ENCODE data around the gene MGAT1. TPM values are rescaled to one million over a fixed set of nuclear protein-coding genes. Genes with fewer than 3 reads are reported as not detected.

The MGAT1 gene
- total RNA-seq, 1 experiment from 2014 or later: 72.7 TPM

DNA sequence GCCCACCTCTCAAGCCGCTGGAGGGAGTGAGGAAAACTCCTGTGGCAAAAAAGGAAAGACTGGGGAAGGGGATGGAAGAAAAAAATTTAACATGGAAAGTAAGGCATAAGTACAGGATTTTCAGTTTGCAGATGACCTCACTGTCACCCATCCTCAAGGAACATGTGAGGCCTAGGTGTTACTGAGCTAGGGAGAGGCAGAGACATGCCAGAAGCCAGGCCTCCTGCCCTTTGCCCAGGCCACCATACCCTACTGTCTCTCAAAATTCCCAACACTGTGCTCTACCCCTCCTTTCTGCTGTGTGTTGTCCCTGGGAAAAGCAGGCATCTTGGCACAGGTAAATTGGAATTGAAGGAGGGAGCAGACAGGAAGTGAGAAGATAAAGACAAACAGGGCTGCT lies 4.4 kb upstream of the MGAT1 start:
- no peak overlapping the region for H2AFZ ChIP-seq (ENCODE audit: low read length)
- no CpG with 5 or more reads among the region's 1 CpG for WGBS (ENCODE audit: extremely low coverage, insufficient read length, low lambda C conversion rate)
- Mint-ChIP-seq H3K4me3 (peak overlapping the region; percentile 29 to 60; a peak in 3 of 5 replicates), H3K36me3 (ENCODE audit: insufficient read depth in 1 of 3, low read depth in 3 of 3) (peaks cover 2 to 34% (median 19%) of the 10 kb centered on the region in 3 experiments; a peak in 6 of 7 replicates), H3K9me3 (no peaks in the 10 kb centered on the region; a peak in 1 of 5 replicates), H3K27me3 (ENCODE audit: low read depth) (no peaks in the 10 kb centered on the region), H3K27ac (no peak overlapping the region; a peak in 1 of 7 replicates), H3K4me1 (peaks cover 55 to 66% of the 10 kb centered on the region in 2 experiments)
- H3K23me2 ChIP-seq (ENCODE audit: insufficient read length, low read depth, low read length, poor library complexity, severe bottlenecking): peaks cover 15% of the 10 kb centered on the region
- no peak overlapping the region for H2BK5ac ChIP-seq (ENCODE audit: insufficient read length, low read length)
- no peak overlapping the region for H4K8ac ChIP-seq (replicated peaks; ENCODE audit: insufficient read length, low read depth, low read length)
- no peak overlapping the region for H4K91ac ChIP-seq (ENCODE audit: insufficient read length, low read depth, low read length)
- H4K20me1 ChIP-seq (ENCODE audit: control insufficient read depth, insufficient read depth, insufficient read length): no peaks in the 10 kb centered on the region
- H3K4me2 ChIP-seq (ENCODE audit: insufficient read depth, insufficient read length, low read length): peak overlapping the region; percentile 81
- H3K4me1 ChIP-seq (ENCODE audit: insufficient read depth, low read length): peaks cover 13% of the 10 kb centered on the region
- H3K18ac ChIP-seq (ENCODE audit: insufficient read length, low read depth, low read length): no peak overlapping the region
- H3K14ac ChIP-seq (ENCODE audit: insufficient read depth, low read length): no peak overlapping the region
- H3K23ac ChIP-seq (ENCODE audit: insufficient read length, low read depth, low read length): no peak overlapping the region
- H3K79me1 ChIP-seq (ENCODE audit: insufficient read depth, low read depth, low read length, poor library complexity, severe bottlenecking): no peaks in the 10 kb centered on the region
- no peak overlapping the region for H3K9ac ChIP-seq (ENCODE audit: extremely low read depth, insufficient read length, low read length)
- H2BK15ac ChIP-seq (ENCODE audit: low read depth, low read length): no peak overlapping the region
- no peaks in the 10 kb centered on the region; the same call in 1 of the 2 replicates for H3K79me2 ChIP-seq (ENCODE audit: insufficient read depth, low read length)
- H2AK5ac ChIP-seq (ENCODE audit: insufficient read length, low read length): no peak overlapping the region
- H3T11ph ChIP-seq (ENCODE audit: low read length): no peak overlapping the region
- H2BK120ac ChIP-seq (ENCODE audit: low read depth, low read length, poor library complexity, severe bottlenecking): no peak overlapping the region
- no peak overlapping the region for H2BK20ac ChIP-seq (ENCODE audit: low read depth, low read length, poor library complexity, severe bottlenecking)
- H2BK12ac ChIP-seq (ENCODE audit: insufficient read length, low read depth, low read length): no peak overlapping the region
- TF ChIP-seq, protein P1, sequence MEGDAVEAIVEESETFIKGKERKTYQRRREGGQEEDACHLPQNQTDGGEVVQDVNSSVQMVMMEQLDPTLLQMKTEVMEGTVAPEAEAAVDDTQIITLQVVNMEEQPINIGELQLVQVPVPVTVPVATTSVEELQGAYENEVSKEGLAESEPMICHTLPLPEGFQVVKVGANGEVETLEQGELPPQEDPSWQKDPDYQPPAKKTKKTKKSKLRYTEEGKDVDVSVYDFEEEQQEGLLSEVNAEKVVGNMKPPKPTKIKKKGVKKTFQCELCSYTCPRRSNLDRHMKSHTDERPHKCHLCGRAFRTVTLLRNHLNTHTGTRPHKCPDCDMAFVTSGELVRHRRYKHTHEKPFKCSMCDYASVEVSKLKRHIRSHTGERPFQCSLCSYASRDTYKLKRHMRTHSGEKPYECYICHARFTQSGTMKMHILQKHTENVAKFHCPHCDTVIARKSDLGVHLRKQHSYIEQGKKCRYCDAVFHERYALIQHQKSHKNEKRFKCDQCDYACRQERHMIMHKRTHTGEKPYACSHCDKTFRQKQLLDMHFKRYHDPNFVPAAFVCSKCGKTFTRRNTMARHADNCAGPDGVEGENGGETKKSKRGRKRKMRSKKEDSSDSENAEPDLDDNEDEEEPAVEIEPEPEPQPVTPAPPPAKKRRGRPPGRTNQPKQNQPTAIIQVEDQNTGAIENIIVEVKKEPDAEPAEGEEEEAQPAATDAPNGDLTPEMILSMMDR (conservative IDR thresholded peaks at IDR 0.05): no peak
- no peak for DNase-seq
- no peak overlapping the region for H3K4ac ChIP-seq (ENCODE audit: low read depth, low read length)
- no peak overlapping the region for H3K27ac ChIP-seq (ENCODE audit: insufficient read length, low read depth, low read length)
- H4K5ac ChIP-seq (ENCODE audit: insufficient read length, low read depth, low read length): no peak overlapping the region
- H3K9me3 ChIP-seq (ENCODE audit: control insufficient read depth, low read depth, low read length): no peaks in the 10 kb centered on the region
- H3K27me3 ChIP-seq (ENCODE audit: insufficient read depth, low read length): no peaks in the 10 kb centered on the region
- no peak overlapping the region for H3K56ac ChIP-seq (ENCODE audit: insufficient read length, low read depth, low read length)
